SK-N-SH treated with all-trans-retinoic acid at 6 μM for 48 hours (cell line): Measurements from ENCODE around the gene ERO1A.

ENCODE experiments used
- ATAC-seq: fragments of 200-7000 bp; cut with Tn5 transposase; 3 replicates; pipeline ENCODE4 v1.9.1; 2020; ENCODE audit warnings: mild to moderate bottlenecking, moderate library complexity
- ARNTL ChIP-seq: fragments of 450-650 bp; formaldehyde crosslinking; IDR thresholded peaks from 2 replicates; pipeline ENCODE4 v1.5.0; 2020; ENCODE audit warnings: low read depth, mild to moderate bottlenecking, moderate library complexity, borderline replicate concordance
- BACH2 ChIP-seq: fragments of 250-450 bp; sonication (Bioruptor Pico); IDR thresholded peaks from 2 replicates; pipeline ENCODE4 v1.9.0; 2021; ENCODE audit warnings: mild to moderate bottlenecking, borderline replicate concordance
- CSDC2 ChIP-seq: fragments of 250-450 bp; sonication (Bioruptor Pico); IDR thresholded peaks from 2 replicates; pipeline ENCODE4 v1.5.0; 2020; ENCODE audit warnings: mild to moderate bottlenecking, moderate library complexity
- GLIS3 ChIP-seq: fragments of 250-450 bp; sonication (Bioruptor Pico); IDR thresholded peaks from 2 replicates; pipeline ENCODE4 v1.5.0; 2020; ENCODE audit warnings: mild to moderate bottlenecking, moderate library complexity
- ISL1 ChIP-seq: fragments of 250-450 bp; sonication (Bioruptor Pico); IDR thresholded peaks from 2 replicates; pipeline ENCODE4 v2.1.2; 2022; ENCODE audit warnings: mild to moderate bottlenecking, moderate library complexity
- OSR1 ChIP-seq: fragments of 250-450 bp; sonication (Bioruptor Pico); IDR thresholded peaks from 2 replicates; pipeline ENCODE4 v1.8.0; 2022; ENCODE audit warnings: moderate library complexity, mild to moderate bottlenecking, inconsistent platforms
- PATZ1 ChIP-seq: fragments of 250-450 bp; sonication (Bioruptor Pico); IDR thresholded peaks from 2 replicates; pipeline ENCODE4 v1.8.0; 2020; ENCODE audit warnings: mild to moderate bottlenecking, moderate library complexity, borderline replicate concordance
- RARB ChIP-seq: fragments of 250-450 bp; sonication (Bioruptor Pico); IDR thresholded peaks from 2 replicates; pipeline ENCODE4 v1.8.0; 2021; ENCODE audit warnings: mild to moderate bottlenecking, moderate library complexity
- SNAI2 ChIP-seq: fragments of 250-450 bp; sonication (Bioruptor Pico); IDR thresholded peaks from 2 replicates; pipeline ENCODE4 v1.5.0; 2020; ENCODE audit warnings: mild to moderate bottlenecking, moderate library complexity
- TCF4 ChIP-seq: fragments of 250-450 bp; sonication (Bioruptor Pico); IDR thresholded peaks from 2 replicates; pipeline ENCODE4 v1.8.0; 2021; ENCODE audit warnings: mild to moderate bottlenecking, moderate library complexity, borderline replicate concordance
- TOX ChIP-seq: fragments of 250-450 bp; sonication (Bioruptor Pico); IDR thresholded peaks from 2 replicates; pipeline ENCODE4 v1.8.0; 2021; ENCODE audit warnings: mild to moderate bottlenecking, moderate library complexity, borderline replicate concordance
- ZC3H10 ChIP-seq: fragments of 250-450 bp; sonication (Bioruptor Pico); IDR thresholded peaks from 2 replicates; pipeline ENCODE4 v1.5.1; 2021; ENCODE audit warnings: mild to moderate bottlenecking, moderate library complexity
- ZFP3 ChIP-seq: fragments of 250-450 bp; sonication (Bioruptor Pico); IDR thresholded peaks from 2 replicates; pipeline ENCODE4 v1.5.0; 2020; ENCODE audit warnings: mild to moderate bottlenecking, moderate library complexity
- ZFP30 ChIP-seq: fragments of 450-650 bp; formaldehyde crosslinking; IDR thresholded peaks from 2 replicates; pipeline ENCODE4 v1.5.0; 2022; ENCODE audit warnings: mild to moderate bottlenecking, moderate library complexity
- ZNF565 ChIP-seq: fragments of 450-650 bp; formaldehyde crosslinking; conservative IDR thresholded peaks from 2 replicates; pipeline ENCODE4 v1.5.0; 2020; ENCODE audit warnings: low read depth, mild to moderate bottlenecking, moderate library complexity
- ZNF70 ChIP-seq: fragments of 450-650 bp; formaldehyde crosslinking; IDR thresholded peaks from 2 replicates; pipeline ENCODE4 v1.5.0; 2020; ENCODE audit warnings: mild to moderate bottlenecking, moderate library complexity
- ZNF8 ChIP-seq: fragments of 450-650 bp; formaldehyde crosslinking; IDR thresholded peaks from 2 replicates; pipeline ENCODE4 v1.5.0; 2020; ENCODE audit warnings: mild to moderate bottlenecking, moderate library complexity
- TF ChIP-seq, protein P1 (sequence below): fragments of 250-450 bp; sonication (Bioruptor Pico); IDR thresholded peaks from 2 replicates; pipeline ENCODE4 v1.8.0; 2021; ENCODE audit warnings: low read depth, mild to moderate bottlenecking, moderate library complexity, borderline replicate concordance
- TF ChIP-seq, protein P2 (sequence below): fragments of 250-450 bp; sonication (Bioruptor Pico); IDR thresholded peaks from 2 replicates; pipeline ENCODE4 v1.5.0; 2020; ENCODE audit warnings: mild to moderate bottlenecking, moderate library complexity
- TF ChIP-seq, protein P3 (sequence below): fragments of 250-450 bp; sonication (Bioruptor Pico); IDR thresholded peaks from 2 replicates; pipeline ENCODE4 v1.5.1; 2020; ENCODE audit warnings: low read depth, mild to moderate bottlenecking, moderate library complexity

Gene ERO1A

GRCh38 chr14:52690983-52691760, 4.2 kb downstream of the ERO1A start:
- ATAC-seq: no peak
- TF ChIP-seq RARB: no peak
- no peak for TF ChIP-seq OSR1 (CRISPR knock-in tag)
- TF ChIP-seq ZNF565: no peak
- no peak for TF ChIP-seq SNAI2 (CRISPR knock-in tag)

- TF ChIP-seq CSDC2 (CRISPR knock-in tag) (no peak), ZC3H10 (CRISPR knock-in tag) (no peak), ZFP30 (CRISPR knock-in tag) (no peak), PATZ1 (CRISPR knock-in tag) (no peak), ZNF8 (CRISPR knock-in tag) (no peak), TCF4 (CRISPR knock-in tag) (no peak)
- TF ChIP-seq, protein P1, sequence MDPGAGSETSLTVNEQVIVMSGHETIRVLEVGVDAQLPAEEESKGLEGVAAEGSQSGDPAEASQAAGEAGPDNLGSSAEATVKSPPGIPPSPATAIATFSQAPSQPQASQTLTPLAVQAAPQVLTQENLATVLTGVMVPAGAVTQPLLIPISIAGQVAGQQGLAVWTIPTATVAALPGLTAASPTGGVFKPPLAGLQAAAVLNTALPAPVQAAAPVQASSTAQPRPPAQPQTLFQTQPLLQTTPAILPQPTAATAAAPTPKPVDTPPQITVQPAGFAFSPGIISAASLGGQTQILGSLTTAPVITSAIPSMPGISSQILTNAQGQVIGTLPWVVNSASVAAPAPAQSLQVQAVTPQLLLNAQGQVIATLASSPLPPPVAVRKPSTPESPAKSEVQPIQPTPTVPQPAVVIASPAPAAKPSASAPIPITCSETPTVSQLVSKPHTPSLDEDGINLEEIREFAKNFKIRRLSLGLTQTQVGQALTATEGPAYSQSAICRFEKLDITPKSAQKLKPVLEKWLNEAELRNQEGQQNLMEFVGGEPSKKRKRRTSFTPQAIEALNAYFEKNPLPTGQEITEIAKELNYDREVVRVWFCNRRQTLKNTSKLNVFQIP: no peak
- TF ChIP-seq, protein P2, sequence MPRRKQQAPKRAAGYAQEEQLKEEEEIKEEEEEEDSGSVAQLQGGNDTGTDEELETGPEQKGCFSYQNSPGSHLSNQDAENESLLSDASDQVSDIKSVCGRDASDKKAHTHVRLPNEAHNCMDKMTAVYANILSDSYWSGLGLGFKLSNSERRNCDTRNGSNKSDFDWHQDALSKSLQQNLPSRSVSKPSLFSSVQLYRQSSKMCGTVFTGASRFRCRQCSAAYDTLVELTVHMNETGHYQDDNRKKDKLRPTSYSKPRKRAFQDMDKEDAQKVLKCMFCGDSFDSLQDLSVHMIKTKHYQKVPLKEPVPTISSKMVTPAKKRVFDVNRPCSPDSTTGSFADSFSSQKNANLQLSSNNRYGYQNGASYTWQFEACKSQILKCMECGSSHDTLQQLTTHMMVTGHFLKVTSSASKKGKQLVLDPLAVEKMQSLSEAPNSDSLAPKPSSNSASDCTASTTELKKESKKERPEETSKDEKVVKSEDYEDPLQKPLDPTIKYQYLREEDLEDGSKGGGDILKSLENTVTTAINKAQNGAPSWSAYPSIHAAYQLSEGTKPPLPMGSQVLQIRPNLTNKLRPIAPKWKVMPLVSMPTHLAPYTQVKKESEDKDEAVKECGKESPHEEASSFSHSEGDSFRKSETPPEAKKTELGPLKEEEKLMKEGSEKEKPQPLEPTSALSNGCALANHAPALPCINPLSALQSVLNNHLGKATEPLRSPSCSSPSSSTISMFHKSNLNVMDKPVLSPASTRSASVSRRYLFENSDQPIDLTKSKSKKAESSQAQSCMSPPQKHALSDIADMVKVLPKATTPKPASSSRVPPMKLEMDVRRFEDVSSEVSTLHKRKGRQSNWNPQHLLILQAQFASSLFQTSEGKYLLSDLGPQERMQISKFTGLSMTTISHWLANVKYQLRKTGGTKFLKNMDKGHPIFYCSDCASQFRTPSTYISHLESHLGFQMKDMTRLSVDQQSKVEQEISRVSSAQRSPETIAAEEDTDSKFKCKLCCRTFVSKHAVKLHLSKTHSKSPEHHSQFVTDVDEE (CRISPR knock-in tag): no peak
- ATAC-seq: no peak
These were observed 9.2 kb downstream of the ERO1A start for GRCh38 chr14:52686176-52686575.

DNA sequence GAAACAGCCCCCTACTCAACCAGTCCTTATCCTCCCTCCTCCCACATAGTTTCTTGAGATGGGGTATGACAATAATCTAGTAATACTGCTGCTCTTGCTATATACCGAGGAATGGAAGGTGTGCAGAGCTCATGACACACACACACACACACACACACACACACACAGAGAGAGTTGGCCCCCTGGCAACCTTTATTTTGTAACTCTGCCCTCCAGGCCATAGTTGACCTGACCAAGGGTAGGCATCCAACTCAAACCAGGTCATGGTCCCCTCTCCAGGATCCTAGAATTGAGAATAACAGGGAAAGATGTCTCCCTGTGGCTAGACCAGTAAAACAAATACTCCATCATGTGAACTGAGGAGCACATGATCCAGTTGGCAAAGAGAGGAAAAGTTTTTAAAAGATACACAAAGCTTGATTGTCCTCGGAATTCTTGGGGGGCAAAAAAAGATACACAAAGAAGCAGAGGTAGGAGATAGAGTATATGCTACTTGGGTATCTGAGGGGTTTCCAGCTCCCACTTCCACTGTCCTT, 11.3 kb downstream of the ERO1A start:
- no peak for ATAC-seq
- TF ChIP-seq PATZ1 (CRISPR knock-in tag) (no peak), ZC3H10 (CRISPR knock-in tag) (no peak), TCF4 (CRISPR knock-in tag) (no peak), ISL1 (no peak), ARNTL (CRISPR knock-in tag) (no peak), ZFP3 (CRISPR knock-in tag) (no peak), CSDC2 (CRISPR knock-in tag) (no peak), ZNF70 (no peak), GLIS3 (no peak), BACH2 (CRISPR knock-in tag) (no peak), ZNF565 (no peak), ZNF8 (CRISPR knock-in tag) (no peak), TOX (no peak)
- TF ChIP-seq, protein P3, sequence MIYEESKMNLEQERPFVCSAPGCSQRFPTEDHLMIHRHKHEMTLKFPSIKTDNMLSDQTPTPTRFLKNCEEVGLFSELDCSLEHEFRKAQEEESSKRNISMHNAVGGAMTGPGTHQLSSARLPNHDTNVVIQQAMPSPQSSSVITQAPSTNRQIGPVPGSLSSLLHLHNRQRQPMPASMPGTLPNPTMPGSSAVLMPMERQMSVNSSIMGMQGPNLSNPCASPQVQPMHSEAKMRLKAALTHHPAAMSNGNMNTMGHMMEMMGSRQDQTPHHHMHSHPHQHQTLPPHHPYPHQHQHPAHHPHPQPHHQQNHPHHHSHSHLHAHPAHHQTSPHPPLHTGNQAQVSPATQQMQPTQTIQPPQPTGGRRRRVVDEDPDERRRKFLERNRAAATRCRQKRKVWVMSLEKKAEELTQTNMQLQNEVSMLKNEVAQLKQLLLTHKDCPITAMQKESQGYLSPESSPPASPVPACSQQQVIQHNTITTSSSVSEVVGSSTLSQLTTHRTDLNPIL (CRISPR knock-in tag): no peak
- TF ChIP-seq, protein P2 (CRISPR knock-in tag): no peak
